ENCODE results near the gene PIP5K1B. TPM values are rescaled to one million over a fixed set of nuclear protein-coding genes. Genes with fewer than 3 reads are reported as not detected.

Gene PIP5K1B
- total RNA-seq, 1 experiment from 2014 or later = 5.2 TPM

- no peak for TF ChIP-seq OVOL2 (CRISPR knock-in tag; IDR thresholded peaks at IDR 0.05; ENCODE audit: borderline replicate concordance)
- TF ChIP-seq ZNF512 (CRISPR knock-in tag; IDR thresholded peaks at IDR 0.05; ENCODE audit: borderline replicate concordance) = no peak
- no peak for TF ChIP-seq ATF2 (CRISPR knock-in tag; IDR thresholded peaks at IDR 0.05; ENCODE audit: borderline replicate concordance, low read depth)
- TF ChIP-seq MAX (CRISPR knock-in tag; IDR thresholded peaks at IDR 0.05) = no peak
- no peak for TF ChIP-seq ZBTB43 (CRISPR knock-in tag; IDR thresholded peaks at IDR 0.05)
- no peak for TF ChIP-seq ERG (CRISPR knock-in tag; IDR thresholded peaks at IDR 0.05)
- TF ChIP-seq CREM (CRISPR knock-in tag; IDR thresholded peaks at IDR 0.05) = no peak
- no peak for TF ChIP-seq ZNF423 (CRISPR knock-in tag; IDR thresholded peaks at IDR 0.05)
- TF ChIP-seq PREB (CRISPR knock-in tag; IDR thresholded peaks at IDR 0.05; ENCODE audit: borderline replicate concordance) = no peak
- TF ChIP-seq ATF3 (CRISPR knock-in tag; conservative IDR thresholded peaks at IDR 0.05) = no peak
- no peaks in the 10 kb centered on the region for H3K27me3 Mint-ChIP-seq (ENCODE audit: low read depth)
- POLR2A ChIA-PET = no interaction called here
- no peak for DNase-seq (ENCODE audit: low spot score)
- ATAC-seq = no peak
- H3K27ac Mint-ChIP-seq = no peak overlapping the region
- H3K36me3 Mint-ChIP-seq = no peaks in the 10 kb centered on the region
- no peak overlapping the region for H3K4me3 Mint-ChIP-seq
- CTCF ChIA-PET = no interaction called here
- peaks cover 6% of the 10 kb centered on the region for H3K4me1 Mint-ChIP-seq
- peaks cover 8% of the 10 kb centered on the region for H3K9me3 Mint-ChIP-seq
These were observed 16.8 kb downstream of the PIP5K1B start for GRCh38 chr9:68721666-68722330.

GRCh38 chr9:68725070-68725469 lies 20.0 kb downstream of the PIP5K1B start:
- H3K27me3 Mint-ChIP-seq (ENCODE audit: low read depth) = no peaks in the 10 kb centered on the region
- TF ChIP-seq GABPB1 (CRISPR knock-in tag; IDR thresholded peaks at IDR 0.05) = no peak
- TF ChIP-seq CREB1 (CRISPR knock-in tag; IDR thresholded peaks at IDR 0.05) = no peak
- no peak for TF ChIP-seq JAZF1 (CRISPR knock-in tag; IDR thresholded peaks at IDR 0.05)
- TF ChIP-seq AFF4 (CRISPR knock-in tag; IDR thresholded peaks at IDR 0.05; ENCODE audit: borderline replicate concordance) = no peak
- no peak for TF ChIP-seq ZNF512 (CRISPR knock-in tag; IDR thresholded peaks at IDR 0.05; ENCODE audit: borderline replicate concordance)
- no peak for TF ChIP-seq ZNF281 (CRISPR knock-in tag; IDR thresholded peaks at IDR 0.05)
- no peak for TF ChIP-seq E2F1 (CRISPR knock-in tag; IDR thresholded peaks at IDR 0.05)
- H3K9me3 Mint-ChIP-seq = peaks cover 14% of the 10 kb centered on the region
- no peaks in the 10 kb centered on the region for H3K4me1 Mint-ChIP-seq
- H3K36me3 Mint-ChIP-seq = no peaks in the 10 kb centered on the region
- ATAC-seq = no peak
- ChIA-PET POLR2A (no interaction called here), CTCF (no interaction called here)
- no peak overlapping the region for H3K27ac Mint-ChIP-seq
- H3K4me3 Mint-ChIP-seq = no peak overlapping the region
- no peak for DNase-seq (ENCODE audit: low spot score)

Data from WTC11 (cell line).